Muscle of back (tissue), 11 donors: ENCODE results near the gene SFXN4. TPM values are rescaled to one million over a fixed set of nuclear protein-coding genes. Genes with fewer than 3 reads are reported as not detected.
"Not testable (repeated sequence)": the region's sequence is repeated elsewhere in the genome, so short reads cannot be mapped to it uniquely, and the experiment has no call there.

Experiments used
- DNase-seq, 3 donors: peaks; one replicate each; pipeline versions ENCODE4 v3.0.0 to v3.0.0-alpha.2; 2013
- polyA plus RNA-seq, 10 donors: library from polyadenylated mRNA; unstranded; fragments of 120-200 nt; gene quantifications; one replicate each; pipeline ENCODE4 v1.2.1, GENCODE V29; 2013; ENCODE audit not compliant: insufficient read length in 10 of 10

SFXN4 gene
- polyA plus RNA-seq, 10 donors = 16.0 to 32.8 (median 22.3) TPM

- peak in 1 of 3 donors; percentile 41 for DNase-seq
Measured at GRCh38 chr10:119113751-119114732, 51.5 kb downstream of the SFXN4 start.

GRCh38 chr10:119112056-119112455 is 53.5 kb downstream of the SFXN4 start:
- no peak for DNase-seq

GRCh38 chr10:119107771-119108170 is 57.7 kb downstream of the SFXN4 start:
- DNase-seq = not testable (repeated sequence)

GRCh38 chr10:119107106-119107505 is 58.4 kb downstream of the SFXN4 start:
- not testable (repeated sequence) for DNase-seq

- DNase-seq = not testable (repeated sequence)
Measured at GRCh38 chr10:119105899-119106298, 59.6 kb downstream of the SFXN4 start.

- DNase-seq = no peak
Measured at GRCh38 chr10:119105155-119105554, 60.4 kb downstream of the SFXN4 start.

GRCh38 chr10:119104654-119105015 is 60.9 kb downstream of the SFXN4 start:
- peak; percentile 7 to 59 (median 10) for DNase-seq

GRCh38 chr10:119103903-119104653 is 61.4 kb downstream of the SFXN4 start, which contains the start of gene DENND10:
DENND10 (plus strand) TSS chr10:119104113; CDS start chr10:119104143, 30 bp downstream.
- DNase-seq = peak; percentile 77 to 90 (median 84)

GRCh38 chr10:119103241-119103902 is 62.1 kb downstream of the SFXN4 start:
- no peak for DNase-seq

GRCh38 chr10:119101366-119102098 is 64.0 kb downstream of the SFXN4 start:
- DNase-seq = no peak

GRCh38 chr10:119100434-119101238 is 64.9 kb downstream of the SFXN4 start:
- no peak for DNase-seq

GRCh38 chr10:119098576-119098975 is 66.9 kb downstream of the SFXN4 start:
- DNase-seq = no peak

- not testable (repeated sequence) for DNase-seq
Measured at GRCh38 chr10:119096641-119097415, 68.7 kb downstream of the SFXN4 start.

GRCh38 chr10:119095640-119096039 is 69.9 kb downstream of the SFXN4 start:
- no peak for DNase-seq

- peak in 1 of 3 donors; percentile 17 for DNase-seq
Measured at GRCh38 chr10:119090968-119091367, 74.5 kb downstream of the SFXN4 start.
